Activated CD4-positive, alpha-beta T cell treated with anti-CD3 and anti-CD28 coated beads, Interleukin-2, Interleukin-4, amounts not matched to agents 100 ng/mL and 50 ng/mL, durations not matched to agents 16 hours and 8 hours (primary cell): Measurements from ENCODE around the gene RAB7A.
"Not testable (repeated sequence)": the region's sequence is repeated elsewhere in the genome, so short reads cannot be mapped to it uniquely, and the experiment has no call there.

Experiments used
- DNase-seq: peaks from one replicate; pipeline ENCODE4 v3.0.0-alpha.2; 2020; ENCODE audit warnings: low spot score

The RAB7A gene

GRCh38 chr3:128820252-128820839, 94.4 kb downstream of the RAB7A start:
- DNase-seq: no peak

- no peak for DNase-seq
These were observed 97.0 kb downstream of the RAB7A start for GRCh38 chr3:128823008-128823407.

- DNase-seq: no peak
These were observed 97.6 kb downstream of the RAB7A start for GRCh38 chr3:128823631-128824030.

DNA sequence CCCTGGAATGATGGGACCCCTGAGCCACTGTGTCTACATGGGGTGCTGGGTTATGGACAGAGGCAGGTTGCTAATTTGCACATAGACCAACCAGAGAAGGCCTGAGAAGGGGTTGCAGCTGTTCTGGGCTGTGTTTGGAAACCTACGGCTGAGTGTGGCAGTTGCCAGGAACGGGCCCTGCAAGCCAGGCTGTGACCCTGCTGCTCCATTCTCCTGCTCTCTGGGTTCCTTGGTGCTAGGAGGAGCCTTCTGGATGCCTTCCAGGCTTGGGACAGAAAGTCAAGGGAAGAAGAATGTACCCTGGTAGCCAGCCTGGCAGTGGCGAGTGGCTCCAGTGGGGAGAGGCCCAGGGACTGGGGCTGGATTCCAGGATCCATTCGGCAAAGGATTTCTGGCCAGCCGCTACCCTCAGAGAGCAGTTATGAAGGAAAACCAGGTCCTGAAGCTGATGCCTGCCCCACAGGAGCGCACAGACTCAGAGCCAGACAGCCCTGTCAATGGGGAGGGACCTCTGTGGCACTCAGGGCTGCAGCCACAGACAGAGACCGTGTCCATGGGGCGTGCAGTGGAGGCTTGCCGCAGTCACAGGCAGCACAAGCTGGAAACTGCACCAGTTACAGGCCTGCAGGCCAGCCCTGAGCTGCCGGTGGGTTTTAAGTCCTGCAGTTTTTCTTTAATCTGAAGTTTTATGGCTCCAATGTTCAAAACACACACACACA, 98.3 kb downstream of the RAB7A start:
- DNase-seq: no peak

DNA sequence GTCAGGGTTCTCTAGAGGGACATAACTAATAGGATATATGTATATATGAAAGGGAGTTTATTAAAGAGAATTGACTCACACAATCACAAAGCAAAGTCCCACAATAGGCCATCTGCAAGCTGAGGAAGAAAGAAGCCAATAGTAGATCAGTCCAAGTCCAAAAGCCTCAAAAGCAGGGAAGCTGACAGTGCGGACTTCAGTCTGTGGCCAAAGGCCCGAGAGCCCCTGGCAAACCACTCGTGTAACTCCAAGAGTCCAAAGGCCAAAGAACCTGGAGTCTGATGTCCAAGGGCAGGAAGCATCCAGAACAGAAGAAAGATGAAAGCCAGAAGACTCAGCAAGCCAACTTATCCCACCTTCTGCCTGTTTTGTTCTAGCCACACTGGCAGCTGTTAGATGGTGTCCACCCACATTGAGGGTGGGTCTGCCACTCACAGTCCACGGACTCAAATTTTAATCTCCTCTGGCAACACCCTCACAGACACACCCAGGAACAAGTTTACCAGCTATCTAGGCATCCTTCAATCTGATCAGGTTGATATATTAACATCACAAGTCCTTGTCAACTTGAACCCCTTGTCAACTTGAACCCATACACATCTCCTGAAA, 99.2 kb downstream of the RAB7A start:
- no peak for DNase-seq

DNA sequence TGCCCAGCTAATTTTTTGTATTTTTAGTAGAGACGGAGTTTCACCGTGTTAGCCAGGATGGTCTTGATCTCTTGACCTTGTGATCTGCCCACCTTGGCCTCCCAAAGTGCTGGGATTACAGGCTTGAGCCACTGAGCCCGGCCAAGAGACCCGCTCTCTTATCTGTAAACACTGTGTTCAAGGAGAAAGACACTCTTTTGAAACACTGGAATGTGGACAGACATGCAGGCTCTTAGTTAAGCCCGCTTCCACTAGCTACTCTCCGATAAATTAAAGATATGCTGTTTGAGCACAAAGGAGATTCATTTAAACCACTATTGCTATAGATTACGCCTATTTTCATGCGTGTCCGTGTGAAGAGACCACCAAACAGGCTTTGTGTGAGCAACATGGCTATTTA, 103.1 kb downstream of the RAB7A start:
- DNase-seq: not testable (repeated sequence)

- not testable (repeated sequence) for DNase-seq
These were observed 104.1 kb downstream of the RAB7A start for GRCh38 chr3:128829925-128830625.

DNA sequence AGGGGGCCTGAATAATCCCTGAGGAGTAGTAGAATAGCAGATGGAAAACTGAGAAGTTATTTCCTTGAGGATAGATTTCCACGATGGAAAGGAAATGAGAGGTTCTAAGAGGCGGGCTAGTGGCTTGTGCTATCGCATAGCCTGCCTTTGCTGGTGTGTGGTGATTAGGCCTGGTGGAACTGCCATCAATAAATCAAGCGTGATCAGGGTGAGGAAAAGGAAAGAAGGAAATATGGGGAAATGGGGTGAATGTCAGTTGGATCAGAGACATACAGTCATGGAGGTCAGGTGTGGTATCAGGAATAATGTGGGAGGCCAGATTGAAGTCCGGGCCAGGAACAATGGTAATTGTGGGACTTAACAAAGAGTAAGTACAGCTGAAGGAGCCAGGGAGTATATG, 104.8 kb downstream of the RAB7A start:
- not testable (repeated sequence) for DNase-seq

- DNase-seq: not testable (repeated sequence)
These were observed 107.0 kb downstream of the RAB7A start for GRCh38 chr3:128832979-128833378.

- no peak for DNase-seq
These were observed 109.1 kb downstream of the RAB7A start for GRCh38 chr3:128835096-128835495.

- DNase-seq: no peak
These were observed 116.2 kb downstream of the RAB7A start for GRCh38 chr3:128841926-128842920.

DNA sequence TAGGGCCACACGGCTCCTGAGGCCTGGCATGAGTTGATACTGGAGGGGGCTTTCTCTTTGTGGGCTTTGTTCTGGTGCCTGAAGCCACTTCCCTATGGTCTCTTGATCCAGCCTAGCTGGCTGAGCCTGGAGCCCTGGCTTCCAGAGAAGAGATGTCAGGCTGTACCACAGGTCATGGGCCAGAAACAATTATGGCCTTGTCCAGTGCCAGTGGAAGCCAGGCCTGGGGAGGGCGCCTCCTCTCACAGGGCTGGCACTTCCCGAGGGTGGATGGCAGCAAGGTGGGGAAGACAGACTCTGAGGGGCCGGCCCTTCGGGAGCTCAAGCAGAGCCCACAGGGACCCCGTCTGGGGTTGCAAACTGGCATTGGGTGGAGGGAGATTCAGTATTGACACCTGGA, 118.5 kb downstream of the RAB7A start:
- DNase-seq: no peak

- DNase-seq: no peak
These were observed 119.3 kb downstream of the RAB7A start for GRCh38 chr3:128845119-128845777.

GRCh38 chr3:128845778-128846485, 119.9 kb downstream of the RAB7A start:
- peak; percentile 89 for DNase-seq

DNA sequence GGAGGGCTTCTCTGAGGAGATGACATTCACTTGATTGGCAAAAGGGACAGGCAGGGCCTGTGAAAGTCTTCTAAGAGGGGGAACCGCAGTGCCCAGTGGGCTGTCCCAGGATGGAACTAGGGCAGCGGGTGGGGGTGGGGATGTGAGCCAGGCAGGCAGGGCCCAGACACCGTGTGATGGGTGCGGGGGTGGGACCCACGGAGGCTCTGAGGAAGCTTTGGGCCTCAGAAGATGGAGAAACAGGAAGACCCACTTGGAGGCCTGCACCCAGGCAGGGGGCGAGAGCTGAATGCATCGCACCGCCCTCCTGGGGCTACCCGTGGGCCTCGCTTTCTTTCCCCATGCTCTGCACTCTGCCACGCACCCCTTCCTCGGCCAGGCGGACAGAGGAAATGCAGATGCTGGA, 120.5 kb downstream of the RAB7A start:
- no peak for DNase-seq

GRCh38 chr3:128847666-128848370, 121.8 kb downstream of the RAB7A start:
- no peak for DNase-seq

DNA sequence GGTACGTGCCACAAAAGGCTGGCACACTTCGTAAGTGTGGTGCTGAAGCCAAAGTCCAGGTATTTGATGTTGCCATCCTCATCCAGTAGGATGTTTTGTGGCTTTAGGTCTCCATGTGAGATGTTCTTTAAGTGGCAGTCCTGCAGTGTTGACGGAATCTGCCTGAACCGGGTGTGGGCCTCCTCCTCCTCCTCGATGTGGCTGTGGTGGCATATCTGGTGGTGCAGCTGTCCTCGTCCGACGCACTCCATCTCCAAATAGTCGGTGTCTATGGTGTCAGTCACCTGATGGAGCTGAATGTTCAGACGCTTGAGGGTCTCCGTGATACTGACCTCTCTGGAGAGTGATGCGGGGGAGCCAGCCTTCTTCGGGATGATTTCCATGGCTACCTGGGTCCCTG, 123.0 kb downstream of the RAB7A start:
- no peak for DNase-seq

GRCh38 chr3:128849911-128850455, 124.0 kb downstream of the RAB7A start:
- DNase-seq: no peak

DNA sequence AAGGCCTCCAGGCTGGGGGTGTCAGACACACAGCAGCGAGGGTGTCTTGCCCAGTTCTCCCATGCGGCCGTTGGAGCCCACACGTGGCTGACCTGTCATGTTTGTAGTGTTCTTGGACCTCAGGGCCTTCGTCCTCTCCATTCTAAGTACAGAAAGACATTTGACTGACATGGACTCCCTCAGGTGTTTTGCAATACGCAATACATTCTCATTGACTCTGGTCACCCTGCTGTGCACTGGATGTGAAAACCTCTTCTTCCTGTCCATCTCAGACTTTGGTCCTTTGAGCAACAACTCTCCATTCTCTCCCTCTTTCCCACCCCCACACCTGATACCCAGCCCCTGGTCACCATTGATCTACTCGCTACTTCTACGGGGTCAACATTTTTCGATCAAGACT, 124.6 kb downstream of the RAB7A start:
- no peak for DNase-seq
